ENCODE data around the gene CDH15. TPM values are rescaled to one million over a fixed set of nuclear protein-coding genes. Genes with fewer than 3 reads are reported as not detected.

Gene CDH15
- total RNA-seq, 1 experiment from 2014 or later, result 0.17 TPM

DNA sequence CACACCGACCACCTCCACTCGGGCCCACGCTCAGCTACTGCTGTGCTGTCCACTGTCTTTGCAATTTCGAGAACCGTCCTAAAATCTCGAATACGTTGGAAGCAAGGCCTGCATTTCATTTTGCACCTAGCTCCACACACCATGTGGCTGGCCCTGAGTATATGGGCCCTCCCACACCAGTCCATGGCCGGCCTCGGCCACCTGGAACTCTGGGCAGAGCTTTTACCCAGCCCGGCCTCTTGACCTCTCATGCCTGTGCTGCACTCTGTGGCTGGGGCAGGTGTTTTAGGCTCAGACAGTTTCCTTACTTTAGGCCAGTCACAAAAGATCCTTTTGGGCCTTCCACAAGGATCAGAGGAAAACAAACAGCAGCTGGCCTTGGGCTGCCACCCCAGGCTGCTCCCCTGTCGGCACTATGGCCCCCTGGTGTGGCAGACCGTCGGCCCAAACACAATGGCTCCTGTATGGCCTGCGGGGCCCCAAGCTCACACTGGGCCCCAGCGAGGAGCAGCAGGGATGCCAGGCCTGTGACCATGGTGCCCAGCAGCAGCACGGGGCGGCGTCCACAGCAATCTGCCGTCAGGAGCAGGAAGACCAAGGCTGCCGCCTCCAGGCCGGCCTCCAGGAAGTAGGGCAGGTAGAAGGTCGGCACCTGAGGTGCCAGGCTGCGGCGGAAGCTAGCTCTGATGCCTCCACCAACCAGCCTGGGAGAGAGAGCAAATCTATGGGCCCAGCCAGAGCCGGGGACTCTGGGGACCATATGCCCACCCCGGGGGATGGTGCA is 26.3 kb downstream of the CDH15 start:
- DNase-seq (ENCODE audit: extremely low read depth, low read depth), result no peak

DNA sequence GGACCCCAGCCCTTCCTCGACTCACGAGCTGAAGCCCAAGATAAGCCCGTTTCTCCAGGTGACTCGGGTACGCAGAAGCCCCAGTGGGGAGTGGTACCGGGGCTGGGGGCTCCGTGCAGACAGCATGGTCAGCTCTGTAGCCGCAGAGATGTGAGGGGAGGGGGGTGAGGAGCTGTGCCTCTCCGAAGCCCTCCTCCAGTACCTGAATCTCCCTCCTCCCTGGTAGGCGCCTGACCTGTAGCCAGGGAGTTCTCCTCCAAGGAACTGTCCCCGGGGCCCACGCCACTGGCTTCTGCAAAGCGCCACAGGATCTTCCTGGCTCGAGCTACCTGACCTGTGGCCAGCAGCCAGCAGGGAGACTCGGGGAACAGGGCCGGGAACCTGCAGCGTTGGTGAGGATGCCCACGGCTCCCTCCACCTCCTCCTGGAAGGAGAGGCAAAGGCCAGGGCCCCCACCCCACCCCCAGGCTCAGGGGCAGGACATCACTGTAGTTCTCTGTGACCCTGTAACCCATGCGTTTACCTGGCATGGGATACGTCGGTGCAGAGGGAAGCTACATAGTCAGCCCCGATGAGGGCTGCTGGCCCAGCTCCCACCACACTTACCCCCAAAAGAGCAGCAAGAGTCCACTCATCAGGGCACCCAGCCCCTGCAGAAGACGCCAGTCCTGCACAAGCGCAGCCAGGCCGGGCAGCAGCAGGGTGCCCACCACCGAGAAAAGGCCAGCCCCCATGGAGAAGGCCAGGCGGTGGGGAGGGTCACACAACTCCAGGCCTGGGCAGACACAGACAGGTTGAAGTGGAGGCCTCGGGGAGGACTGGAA is 27.1 kb downstream of the CDH15 start:
- DNase-seq (ENCODE audit: extremely low read depth, low read depth), result no peak

DNA sequence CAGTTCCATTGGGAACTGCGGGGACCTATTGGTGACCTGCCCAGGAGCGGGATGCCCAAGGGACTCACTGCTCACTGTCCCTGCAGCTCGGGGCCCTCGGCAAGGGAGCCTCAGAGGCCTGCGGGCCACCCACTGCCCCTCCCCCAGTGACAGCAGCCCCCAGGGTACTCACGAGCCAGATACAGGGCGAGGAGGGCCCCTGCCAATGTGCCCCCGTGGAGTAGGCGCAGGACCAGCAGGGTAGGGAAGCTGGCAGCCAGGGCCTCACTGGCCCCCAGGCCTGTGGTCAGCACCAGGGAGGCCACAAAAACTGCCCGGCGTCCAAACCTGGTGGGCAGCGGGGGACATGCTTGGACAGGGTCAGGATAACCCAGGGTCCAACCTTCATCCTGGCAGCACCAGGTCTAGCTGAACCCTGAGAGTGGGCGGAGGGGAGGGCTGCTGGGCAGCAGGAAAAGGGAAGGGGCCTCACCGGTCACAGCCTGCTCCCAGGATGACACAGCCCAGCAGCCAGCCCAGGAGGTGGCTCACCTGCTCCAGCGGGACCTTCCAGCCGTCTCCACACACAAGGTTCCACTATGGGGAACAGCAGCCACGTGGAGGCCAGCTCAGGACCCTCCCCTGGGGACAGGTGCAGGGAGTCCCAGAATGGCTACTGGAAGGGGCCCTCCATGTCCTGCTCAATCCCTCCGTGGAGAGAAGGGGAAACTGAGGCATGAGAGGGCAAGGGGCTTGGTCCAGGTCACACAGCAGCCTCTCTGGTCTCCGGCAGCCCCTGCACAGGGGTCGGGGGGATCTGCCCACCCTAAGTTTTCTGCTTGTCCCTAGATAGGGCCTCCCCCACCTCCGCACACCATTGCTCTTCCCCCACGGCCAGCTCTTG is 27.9 kb downstream of the CDH15 start:
- no peak for DNase-seq (ENCODE audit: extremely low read depth, low read depth)

DNA sequence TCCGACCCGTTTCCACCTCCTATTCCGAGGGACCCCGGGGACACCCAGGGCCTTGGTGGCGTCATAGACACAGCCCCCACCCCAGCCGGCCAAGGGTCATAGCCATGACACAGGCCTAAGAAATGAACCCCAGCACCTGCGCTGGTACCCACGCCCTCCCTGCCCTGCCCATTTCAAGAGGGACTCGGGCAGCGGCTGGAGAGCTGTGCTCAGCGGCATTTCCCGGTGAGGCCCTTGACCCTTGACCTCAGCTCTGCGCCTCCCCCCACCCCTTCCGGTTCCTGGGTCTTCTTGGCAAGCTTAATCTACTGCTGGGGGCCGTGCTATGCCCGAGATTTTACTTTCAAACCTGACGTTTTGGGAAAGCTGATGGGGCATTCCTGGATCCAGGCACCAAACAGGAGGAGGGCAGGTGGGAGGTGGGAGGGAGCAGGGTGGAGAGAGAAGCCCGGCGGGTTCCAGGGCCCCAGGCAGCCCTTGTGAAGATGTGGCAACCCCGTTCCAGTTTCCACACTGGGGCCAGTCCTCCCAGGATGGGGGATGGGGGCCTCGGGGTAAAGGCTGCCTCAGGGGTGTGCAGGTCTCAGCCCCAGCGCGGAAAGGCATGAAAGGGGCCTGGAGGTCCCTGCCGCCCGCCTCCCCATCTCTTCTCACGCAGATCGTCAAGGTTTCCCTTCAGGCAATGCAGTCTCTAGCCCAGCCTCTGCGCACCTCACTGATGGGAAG is 28.7 kb downstream of the CDH15 start, which contains the start of gene SLC22A31:
TSS of gene SLC22A31 (minus strand) at position 414 of the 726 bp plus-strand sequence. CDS start at position 378, 36 bp downstream.
- DNase-seq (ENCODE audit: extremely low read depth, low read depth), result no peak

DNA sequence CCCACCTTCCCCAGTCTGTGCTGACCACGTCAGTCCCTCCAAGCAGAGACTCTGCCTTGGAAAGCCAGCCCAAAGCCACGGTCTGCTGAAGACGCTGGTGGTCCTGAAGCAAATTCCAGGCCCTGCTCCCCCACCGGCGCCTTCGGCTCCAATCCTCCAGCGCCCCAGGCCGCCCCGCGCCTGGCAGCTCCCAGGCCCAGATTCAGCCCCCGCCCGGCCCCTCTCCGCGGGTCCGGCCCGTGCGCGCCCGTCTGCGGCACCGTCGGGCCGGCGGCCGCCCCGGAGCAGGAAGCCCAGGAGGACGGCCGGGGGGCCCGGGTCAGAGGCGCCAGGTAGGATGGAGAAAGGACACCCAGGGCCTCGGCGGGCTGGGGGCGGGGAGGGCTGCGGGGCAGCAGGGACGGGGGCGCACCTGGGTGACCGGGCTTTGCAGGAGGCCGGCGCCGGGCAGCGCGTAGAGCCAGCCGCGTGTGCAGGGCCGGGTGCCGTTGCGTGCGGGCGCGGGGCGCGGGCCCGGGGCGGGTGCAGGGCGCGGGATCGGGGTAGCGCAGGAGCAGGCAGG is 29.4 kb downstream of the CDH15 start:
- no peak for DNase-seq (ENCODE audit: extremely low read depth, low read depth)

DNA sequence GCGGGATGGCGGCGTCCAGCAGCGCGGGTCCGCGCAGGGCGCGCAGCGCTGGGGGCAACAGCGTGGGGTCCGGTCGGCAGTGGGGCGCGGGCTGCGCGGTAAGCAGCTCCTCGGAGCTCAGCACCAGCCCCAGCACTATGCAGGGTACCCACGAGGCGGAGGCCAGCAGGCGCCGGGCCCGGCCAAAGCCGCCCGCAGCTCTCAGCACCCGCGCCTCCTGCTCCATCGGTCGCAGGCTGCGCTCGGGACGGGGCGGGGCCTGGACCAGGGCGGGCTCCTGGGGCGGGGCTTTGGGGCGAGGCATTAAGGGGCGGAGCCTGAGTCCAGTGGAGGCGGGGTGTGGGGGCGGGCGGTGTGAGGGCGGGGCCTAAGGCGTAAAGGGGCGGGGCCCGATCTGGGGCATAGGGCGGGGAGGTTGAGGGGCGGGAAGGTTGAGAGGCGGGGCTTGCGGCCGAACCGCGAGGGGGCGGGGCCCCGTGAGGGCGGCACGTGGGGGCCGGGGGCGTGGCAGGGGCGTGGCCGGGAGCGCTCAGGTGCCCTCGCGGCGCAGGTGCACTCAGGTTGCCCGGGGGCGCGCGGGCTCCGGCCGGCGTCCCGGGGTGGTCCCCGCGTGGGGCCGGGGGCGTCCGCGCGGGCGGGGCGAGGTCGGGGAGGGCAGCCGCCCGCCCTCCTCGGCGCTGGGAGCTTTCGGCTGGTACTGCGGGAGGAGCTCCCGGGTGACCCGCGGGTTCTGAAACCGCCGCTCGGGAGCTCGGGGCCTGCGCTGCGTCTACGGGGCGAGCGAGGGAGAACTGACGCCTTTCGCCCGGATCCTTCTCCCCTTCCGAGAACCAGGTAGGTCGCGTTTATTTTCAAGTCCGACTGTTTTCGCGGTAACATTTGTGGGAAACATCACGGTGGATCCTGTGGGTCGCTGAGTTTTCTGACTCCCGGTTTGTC is 30.2 kb downstream of the CDH15 start:
- peak; percentile 54 for DNase-seq (ENCODE audit: extremely low read depth, low read depth)

DNA sequence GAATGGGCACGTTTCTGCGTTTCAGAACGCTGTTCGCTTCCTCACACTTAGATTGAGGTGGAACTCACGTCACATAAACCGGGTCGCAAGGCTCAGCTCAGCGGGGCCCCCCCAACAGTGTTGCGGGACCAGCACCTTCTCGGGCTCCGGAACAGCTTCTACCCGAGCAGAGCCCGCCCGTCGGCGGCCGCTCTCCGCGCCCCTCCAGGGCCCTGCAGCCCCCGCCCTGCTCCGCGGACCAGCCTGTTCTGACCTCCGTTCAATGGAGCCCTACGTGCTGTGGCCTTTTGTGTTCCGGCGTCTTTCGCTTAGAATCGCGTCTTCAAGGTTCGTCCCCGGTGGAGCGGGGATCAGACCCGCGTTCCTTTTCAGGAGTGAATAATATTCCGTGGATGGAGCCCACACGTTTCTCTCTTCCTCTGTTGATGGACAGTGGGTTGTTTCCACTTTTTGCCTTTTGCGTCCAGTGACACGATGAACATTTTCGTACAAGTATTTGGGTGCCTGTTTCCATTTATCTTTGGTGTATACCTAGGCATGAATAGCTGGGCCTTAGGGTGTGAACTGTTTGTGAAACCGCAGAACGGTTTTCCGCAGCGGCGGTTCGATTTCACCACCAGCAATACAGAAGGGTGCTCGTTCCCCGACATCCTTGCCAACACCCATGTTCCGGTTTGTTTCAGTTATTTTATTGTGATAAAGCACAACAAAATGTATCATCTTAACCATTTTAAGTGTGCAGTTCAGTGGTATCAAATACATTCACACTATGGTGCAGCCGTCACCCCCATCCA is 31.1 kb downstream of the CDH15 start:
- no peak for DNase-seq (ENCODE audit: extremely low read depth, low read depth)

DNA sequence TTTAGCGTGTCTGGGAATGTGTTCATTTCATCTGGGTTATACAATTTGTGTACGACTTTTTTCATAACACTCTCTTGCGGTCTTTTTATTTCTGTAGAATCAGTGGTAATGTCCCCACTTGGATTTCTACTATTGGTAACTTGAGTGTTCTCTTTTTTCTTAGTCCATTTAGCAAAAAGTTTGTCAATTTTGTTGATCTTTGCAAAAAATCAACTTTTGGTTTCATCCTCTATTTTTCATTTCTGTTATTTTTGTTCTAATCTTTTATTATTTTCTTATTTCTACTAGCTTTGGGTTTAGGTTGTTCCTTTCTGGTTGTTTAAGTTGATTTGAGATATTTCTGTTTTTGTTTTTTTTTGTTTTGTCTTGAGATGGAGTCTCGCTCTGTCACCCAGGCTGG is 36.4 kb downstream of the CDH15 start:
- no peak for DNase-seq (ENCODE audit: extremely low read depth, low read depth)

DNA sequence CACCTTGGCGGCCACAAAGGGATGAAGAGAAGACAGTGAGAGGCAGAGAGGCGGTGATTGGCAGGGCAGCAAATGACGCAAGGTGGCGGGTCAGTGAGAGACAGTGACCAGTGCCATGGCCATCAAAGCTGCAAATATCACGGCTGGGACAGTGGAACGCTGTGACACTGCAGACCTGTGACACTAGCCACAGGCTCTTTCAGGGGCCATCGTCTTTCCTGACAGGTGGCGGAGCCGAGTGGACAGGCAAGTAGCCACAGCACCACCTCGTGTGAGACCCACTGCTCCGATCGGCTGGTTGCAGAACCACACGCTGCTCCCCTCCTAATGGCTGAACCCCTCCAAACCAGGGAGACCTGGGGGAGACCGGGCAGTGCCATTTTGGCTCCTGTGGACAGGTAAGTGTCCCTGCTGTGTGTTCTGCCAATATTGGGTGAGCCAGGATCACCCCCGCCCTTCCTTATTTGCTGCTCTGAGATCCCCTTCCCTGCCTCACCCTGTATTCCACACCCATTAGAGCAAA is 38.0 kb downstream of the CDH15 start:
- DNase-seq (ENCODE audit: extremely low read depth, low read depth), result no peak

DNA sequence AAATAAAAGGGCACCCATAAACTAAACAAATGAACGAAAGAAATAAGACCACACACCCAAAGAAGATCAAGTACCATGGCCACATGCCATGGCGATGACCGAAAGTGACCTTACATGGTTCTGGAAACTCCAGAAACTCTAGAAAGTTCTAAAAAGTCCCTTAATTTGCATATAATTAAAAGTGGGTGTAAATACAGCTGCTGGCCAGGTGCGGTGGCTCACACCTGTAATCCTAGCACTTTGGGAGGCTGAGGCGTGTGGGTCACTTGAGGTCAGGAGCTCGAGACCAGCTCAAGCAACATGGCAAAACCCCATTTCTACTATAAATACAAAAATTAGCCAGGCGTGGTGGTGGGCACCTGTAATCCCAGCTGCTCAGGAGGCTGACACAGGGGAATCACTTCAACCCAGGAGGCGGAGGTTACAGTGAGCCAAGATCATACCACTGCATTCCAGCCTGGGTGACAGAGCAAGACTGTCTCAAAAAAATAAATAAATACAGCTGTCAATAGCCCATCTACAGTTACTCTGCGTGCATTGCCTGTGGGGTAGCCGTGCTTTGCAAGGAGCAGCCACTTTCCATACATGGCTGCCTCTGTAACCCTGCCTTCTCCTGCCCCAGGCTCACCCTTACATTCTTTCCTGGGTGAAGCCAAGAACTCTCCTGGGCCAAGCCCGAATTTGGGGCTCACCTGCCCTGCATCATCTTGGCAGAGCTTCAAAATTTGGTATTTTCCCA is 38.8 kb downstream of the CDH15 start:
- DNase-seq (ENCODE audit: extremely low read depth, low read depth), result no peak

DNA sequence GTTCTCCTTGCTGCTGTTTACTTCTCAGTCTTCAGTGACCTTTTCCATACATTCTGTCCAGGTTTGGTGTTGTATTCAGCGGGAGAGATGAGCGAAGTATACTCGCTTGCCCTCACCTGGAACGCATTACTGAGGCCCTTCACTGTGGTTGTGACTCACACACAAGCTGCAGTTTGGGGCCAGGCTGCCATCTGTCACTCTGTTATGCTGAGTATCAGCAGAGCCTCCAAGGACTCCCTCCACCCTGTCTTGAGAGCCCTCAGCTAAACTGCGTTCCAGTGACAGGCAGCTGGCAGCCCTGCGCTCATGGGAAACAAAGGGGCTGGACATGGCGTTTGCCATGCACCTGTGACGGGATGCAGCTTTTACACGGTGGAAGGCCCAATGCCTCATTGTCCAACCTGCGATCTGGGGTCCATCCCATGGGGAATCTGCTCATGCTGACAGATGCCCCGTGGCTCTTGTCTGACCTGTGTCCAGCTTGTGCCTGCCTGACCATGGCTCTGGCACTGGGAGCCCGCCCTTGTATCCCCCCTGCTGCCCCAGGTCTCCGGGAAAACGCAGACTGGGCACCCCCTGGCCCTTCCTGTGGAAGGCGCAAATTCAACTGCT is 39.5 kb downstream of the CDH15 start:
- DNase-seq (ENCODE audit: extremely low read depth, low read depth), result no peak

DNA sequence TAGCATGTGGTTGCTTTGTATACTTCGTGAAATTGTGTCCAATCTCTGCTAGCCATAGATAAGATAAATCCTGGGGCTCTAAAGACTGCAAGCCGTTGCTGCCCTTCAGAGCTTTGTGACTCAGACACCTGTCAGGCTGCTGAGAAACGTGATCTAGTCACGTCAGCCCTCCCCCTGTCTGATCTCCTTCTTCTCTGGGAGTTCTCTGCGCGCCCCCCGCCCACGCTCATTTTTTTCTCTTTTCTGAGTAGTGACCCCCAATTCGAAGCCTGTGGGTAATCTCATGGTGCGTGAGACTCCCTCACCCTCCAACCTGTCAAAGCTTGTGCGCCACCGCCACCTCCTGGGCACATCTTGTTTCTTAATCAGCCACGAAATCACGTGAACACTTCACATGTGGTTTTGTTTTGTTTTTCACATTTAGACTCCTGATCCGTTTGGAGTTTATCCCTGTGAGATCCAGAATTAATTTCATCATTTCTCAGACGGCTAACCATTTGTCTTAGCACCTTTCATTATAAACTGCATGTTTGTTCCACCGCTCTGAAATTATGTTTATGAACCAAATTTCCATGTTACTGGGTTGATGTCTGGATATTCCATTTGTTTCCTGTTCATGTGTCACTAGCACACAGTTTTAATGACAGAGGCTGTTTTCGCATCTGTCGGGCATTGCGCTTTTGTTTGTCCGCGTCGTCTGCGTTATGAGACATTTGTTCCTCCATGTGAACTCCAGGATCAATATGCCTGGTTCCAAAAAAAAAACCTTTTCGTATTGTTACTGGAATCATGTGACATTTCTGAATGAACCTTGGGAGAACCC is 45.0 kb downstream of the CDH15 start:
- peak; percentile 64 for DNase-seq (ENCODE audit: extremely low read depth, low read depth)

DNA sequence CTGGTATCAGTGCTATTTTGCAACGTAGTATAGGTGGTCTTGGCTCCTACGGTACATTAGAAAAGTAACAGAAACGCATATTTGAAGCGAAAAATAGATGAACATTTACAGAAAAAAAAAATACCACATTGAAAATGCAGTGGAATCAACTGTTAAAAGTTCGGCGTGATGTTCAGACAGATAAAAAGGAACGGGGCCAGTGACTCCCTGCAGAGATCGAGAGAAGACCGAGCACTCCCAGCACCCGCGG is 45.5 kb downstream of the CDH15 start:
- DNase-seq (ENCODE audit: extremely low read depth, low read depth), result no peak

DNA sequence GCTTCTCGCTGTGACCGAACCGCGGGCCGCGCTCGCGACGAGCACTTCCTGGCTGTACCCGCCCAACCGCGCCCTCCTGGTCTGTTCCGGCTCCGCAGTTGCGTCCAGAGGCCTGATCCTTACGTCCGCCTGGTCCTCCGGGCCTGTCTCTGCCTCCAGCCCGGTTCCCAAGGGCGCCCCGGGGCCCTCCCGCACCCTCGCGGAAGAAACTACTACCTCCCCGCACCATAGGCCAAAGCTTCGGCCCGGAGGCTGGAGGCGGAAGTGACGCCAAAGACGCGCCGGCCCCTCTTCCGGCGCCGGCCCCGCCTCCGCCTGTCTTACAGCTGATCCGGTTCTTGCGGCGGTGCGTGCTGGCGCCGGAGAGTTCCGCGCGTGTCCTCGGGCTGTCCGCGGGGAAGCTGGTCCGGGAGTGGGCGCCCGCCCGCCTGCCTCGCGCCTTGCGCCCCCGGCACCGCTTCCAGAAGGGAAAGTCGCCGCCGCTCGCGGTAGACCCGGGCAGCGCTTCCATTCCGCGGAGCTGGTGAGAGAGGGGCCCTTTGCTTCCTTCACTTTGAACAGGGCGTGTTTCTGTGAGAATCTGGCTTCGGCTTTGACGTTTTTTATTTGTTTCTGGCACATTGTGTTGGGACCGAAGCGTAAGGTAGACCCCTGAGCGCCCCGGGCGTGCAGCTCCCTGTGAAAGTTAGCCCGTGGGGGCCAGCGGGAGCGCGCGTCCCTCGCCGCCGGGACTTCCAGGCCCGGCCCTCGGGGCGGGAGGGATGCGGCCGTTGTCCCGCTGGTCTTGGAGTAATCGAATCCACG is 46.0 kb downstream of the CDH15 start, which contains the start of gene ZNF778:
TSS of gene ZNF778 (plus strand) at position 316 of the 804 bp plus-strand sequence. CDS start 3,425 bp downstream, outside the sequence.
- DNase-seq (ENCODE audit: extremely low read depth, low read depth), result peak; percentile 64

DNA sequence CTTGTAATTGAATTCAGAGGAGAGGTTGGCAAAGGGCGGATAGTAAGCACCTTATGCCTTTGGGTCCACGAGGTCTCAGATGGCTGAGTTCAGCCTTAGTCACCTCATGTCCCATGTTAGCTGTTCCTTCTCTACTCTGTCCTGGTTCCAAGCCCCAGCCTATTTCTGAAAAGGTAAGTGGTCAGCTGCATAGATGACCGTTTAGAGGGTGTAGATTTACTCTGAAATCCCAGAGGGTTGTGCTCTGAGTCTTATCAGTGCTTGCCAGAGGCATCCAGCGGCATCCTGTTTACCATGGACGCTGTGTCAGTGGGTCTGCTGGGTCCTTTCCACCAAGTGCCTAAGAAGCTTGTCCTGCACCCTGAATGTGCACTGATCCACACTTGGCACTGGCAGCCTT is 47.8 kb downstream of the CDH15 start:
- DNase-seq (ENCODE audit: extremely low read depth, low read depth), result no peak

All from NCI-H460 (cell line).